Mesodermal cell (in vitro differentiated cells): ENCODE data around the gene TRIM47.

Source experiments
- H3K27ac ChIP-seq: 2 replicates; pipeline ENCODE4 v1.7.0; 2013; ENCODE audit warnings: mild to moderate bottlenecking, low read depth, low read length, moderate library complexity; ENCODE audit not compliant: severe bottlenecking
- H3K36me3 ChIP-seq: 2 replicates; pipeline ENCODE4 v1.7.1; 2013; ENCODE audit warnings: mild to moderate bottlenecking, low read length, moderate library complexity; ENCODE audit not compliant: control insufficient read depth, insufficient read depth
- H3K4me1 ChIP-seq: one replicate; pipeline ENCODE4 v1.7.1; 2013; ENCODE audit warnings: mild to moderate bottlenecking, low read length; ENCODE audit not compliant: insufficient read depth, control insufficient read depth, poor library complexity, severe bottlenecking
- H3K4me3 ChIP-seq: 2 replicates; pipeline ENCODE4 v1.7.0; 2013; ENCODE audit warnings: low read length, control low read depth, mild to moderate bottlenecking; ENCODE audit not compliant: insufficient read depth, poor library complexity, severe bottlenecking; ENCODE audit errors: extremely low read depth
- H3K9me3 ChIP-seq: 2 replicates; pipeline ENCODE4 v1.7.1; 2013; ENCODE audit warnings: mild to moderate bottlenecking, low read length, moderate library complexity; ENCODE audit not compliant: control insufficient read depth
- WGBS, 2 experiments: methylation state at CpG; one replicate each; pipeline ENCODE4 v1.1.5; 2013; ENCODE audit warnings: missing lambda C conversion rate in 2 of 2; ENCODE audit not compliant: insufficient coverage in 2 of 2; 5-methylcytosine and 5-hydroxymethylcytosine counted together

Gene TRIM47

DNA sequence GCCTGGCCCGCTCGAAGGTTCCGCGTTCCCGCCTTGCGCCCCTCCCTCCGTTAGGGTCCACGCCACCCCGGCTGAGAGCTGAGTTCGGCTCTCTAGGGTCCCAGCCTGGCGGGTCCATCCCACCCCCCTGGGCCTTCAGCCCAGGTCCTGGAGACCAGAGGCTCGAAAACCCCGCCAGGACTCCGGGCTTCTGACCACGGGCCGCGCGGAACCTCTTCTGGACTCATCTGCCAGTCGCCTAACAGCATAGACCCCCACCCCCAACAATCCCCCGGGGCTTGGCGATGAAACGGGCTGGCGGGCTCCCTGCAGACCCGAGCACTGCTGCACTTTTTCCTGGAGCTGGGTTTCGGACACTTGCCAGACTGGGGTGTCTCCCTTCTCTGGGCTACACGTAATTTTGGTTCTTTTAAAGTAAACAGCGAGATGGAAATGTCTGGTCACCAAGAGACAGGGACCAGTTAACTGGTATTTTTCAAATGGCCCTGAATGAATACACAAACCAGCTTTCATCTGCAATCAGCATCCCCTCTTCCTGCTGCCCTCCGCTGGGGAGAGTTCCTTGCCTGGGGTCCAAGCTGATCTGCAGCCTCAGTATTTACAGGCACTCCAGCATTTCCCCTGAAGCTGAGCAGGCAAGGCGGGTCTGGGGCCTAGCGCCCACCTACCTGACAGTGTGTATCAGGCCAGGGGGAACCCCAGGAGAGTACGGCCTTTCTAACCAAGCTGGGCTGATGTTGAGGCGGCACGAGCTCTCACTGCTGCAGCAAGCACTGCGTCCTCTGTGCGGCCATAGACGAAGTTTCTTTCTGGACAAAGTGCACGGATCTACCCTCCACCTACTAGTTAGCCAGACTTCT, 19.0 kb upstream of the TRIM47 start:
- Histone ChIP-seq H3K36me3 (peaks cover 53% of the 10 kb centered on the region), H3K4me3 (peak overlapping the region; percentile 58), H3K27ac (peak overlapping the region; percentile 69), H3K4me1 (peaks cover 9% of the 10 kb centered on the region), H3K9me3 (no peaks in the 10 kb centered on the region)
- 55 to 56% methylated on average over 31 to 35 of the region's 37 CpGs for WGBS, 2 experiments

DNA sequence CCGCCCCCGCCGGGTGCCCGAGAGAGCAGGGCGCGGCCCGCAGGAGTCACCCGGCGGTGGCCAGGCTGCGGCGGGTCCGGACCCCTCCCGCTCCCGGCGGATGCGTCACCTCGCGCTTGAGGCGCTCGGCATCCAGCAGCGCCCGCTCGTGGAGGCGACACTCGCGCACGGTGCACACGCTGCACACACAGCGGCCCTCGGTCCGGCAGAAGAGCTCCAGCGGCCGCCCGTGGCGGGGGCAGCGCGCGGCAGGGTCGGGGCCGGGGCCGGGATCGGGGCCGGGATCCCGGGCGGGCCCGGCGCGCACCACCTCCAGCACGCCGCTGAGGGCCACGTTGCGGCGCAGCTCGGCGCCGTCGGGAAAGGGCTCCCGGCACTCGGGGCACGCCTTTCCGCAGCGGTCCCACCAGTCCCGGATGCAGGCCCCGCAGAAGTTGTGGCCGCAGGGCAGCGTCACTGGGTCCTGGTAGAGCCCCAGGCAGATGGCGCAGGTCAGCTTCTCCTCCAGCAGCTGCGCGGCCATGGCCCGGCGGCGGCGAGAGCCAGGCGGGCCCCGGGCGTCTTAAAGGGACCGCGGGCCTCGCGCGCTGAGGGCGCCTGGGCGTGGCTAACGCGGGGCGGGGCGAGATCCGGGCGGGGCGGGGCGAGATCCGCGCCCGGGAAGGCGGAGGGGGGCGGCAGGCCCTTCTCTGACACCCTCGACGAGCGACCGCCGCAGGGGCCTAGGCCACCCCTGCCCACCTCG, 18.2 kb upstream of the TRIM47 start, which contains the start of gene TRIM65:
Gene TRIM65 (minus strand): TSS at position 537 of the 745 bp plus-strand sequence. CDS start 14 bp downstream, at position 523.
- WGBS, 2 experiments, result 1% methylated on average over 68 to 86 of the region's 102 CpGs

DNA sequence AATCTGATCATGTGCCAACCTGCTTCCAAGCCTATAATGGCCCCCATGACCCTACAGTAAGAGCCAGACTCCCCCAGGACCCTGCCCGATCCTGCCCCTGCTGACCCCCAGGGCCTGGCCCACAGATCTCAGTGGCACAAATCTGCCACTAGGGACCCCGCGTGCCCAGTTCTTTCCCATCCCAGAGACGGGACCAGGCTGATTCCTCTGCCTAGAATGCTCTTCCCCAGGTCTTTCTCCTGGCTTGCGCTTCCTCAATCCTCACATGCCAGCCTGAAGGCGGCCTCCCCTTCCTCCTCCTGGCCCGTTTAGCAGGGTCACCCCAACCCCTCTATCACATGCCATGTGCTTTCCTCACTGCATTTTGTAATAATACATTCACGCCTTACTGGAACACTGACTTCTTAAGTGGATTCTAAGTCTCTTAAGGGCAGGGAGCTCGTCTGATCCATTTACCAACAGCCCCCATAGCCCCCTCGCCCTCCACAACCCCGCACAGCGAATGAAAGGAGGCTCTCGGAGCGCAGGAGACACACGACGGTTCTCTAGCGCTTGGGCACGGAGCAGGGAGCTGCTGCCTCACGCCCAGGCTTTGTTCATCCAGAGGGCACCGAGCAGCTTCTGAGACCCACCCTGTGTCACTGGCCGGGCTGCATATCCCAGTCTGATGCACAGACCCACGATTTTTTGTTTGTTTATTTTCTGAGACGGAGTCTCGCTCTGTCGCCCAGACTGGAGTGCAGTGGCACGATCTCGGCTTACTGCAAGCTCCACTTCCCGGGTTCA, 17.2 kb upstream of the TRIM47 start:
- H3K4me3 ChIP-seq, result peak overlapping the region; percentile 58
- no peaks in the 10 kb centered on the region for H3K9me3 ChIP-seq
- no peak overlapping the region for H3K27ac ChIP-seq
- 29 to 34% methylated on average over 25 to 26 of the region's 28 CpGs for WGBS, 2 experiments
- peaks cover 9% of the 10 kb centered on the region for H3K4me1 ChIP-seq
- peaks cover 54% of the 10 kb centered on the region for H3K36me3 ChIP-seq

More for the DNA sequence above, 18.2 kb upstream of the TRIM47 start, which contains the start of gene TRIM65:
- H3K4me1 ChIP-seq, result peaks cover 9% of the 10 kb centered on the region
- H3K27ac ChIP-seq, result peak within 1 kb of the TSS; percentile 80
- H3K4me3 ChIP-seq, result peak within 1 kb of the TSS; percentile 58
- peaks cover 54% of the 10 kb centered on the region for H3K36me3 ChIP-seq
- H3K9me3 ChIP-seq, result no peaks in the 10 kb centered on the region

DNA sequence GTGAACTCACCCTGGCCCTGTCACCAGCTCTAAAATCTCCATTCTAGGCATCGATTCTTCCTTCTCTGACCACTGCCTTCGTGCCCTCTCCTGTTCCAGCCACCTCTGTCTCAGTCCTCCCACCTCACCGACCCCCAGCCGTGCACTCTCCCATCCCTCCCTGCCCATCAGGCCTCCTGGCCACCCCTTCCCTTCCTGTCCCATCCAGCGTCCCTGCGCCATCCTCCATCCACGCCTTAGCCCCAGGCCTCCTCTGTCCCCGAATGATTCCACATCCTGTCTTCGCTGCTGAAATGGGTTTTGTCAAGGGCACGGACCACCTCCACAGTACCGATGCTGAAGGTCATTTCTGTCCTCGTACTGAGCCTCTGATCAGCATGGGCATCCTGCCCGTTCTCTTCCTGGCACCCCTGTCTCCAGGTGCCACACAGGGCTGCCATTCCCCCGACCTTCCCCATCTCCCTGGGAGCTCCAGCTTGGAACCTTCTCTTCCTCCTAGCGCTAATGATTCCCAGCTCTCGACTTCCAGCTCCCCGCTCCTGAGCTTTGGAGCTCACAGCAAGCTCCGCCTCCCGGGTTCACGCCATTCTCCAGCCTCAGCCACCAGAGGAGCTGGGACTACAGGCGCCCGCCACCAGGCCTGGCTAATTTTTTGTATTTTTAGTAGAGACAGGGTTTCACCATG, 15.8 kb upstream of the TRIM47 start:
- WGBS, 2 experiments, result 86 to 98% methylated on average over 15 to 20 of the region's 22 CpGs
- Histone ChIP-seq H3K36me3 (peaks cover 49% of the 10 kb centered on the region), H3K4me1 (peaks cover 9% of the 10 kb centered on the region), H3K4me3 (no peak overlapping the region), H3K27ac (no peak overlapping the region), H3K9me3 (no peaks in the 10 kb centered on the region)

DNA sequence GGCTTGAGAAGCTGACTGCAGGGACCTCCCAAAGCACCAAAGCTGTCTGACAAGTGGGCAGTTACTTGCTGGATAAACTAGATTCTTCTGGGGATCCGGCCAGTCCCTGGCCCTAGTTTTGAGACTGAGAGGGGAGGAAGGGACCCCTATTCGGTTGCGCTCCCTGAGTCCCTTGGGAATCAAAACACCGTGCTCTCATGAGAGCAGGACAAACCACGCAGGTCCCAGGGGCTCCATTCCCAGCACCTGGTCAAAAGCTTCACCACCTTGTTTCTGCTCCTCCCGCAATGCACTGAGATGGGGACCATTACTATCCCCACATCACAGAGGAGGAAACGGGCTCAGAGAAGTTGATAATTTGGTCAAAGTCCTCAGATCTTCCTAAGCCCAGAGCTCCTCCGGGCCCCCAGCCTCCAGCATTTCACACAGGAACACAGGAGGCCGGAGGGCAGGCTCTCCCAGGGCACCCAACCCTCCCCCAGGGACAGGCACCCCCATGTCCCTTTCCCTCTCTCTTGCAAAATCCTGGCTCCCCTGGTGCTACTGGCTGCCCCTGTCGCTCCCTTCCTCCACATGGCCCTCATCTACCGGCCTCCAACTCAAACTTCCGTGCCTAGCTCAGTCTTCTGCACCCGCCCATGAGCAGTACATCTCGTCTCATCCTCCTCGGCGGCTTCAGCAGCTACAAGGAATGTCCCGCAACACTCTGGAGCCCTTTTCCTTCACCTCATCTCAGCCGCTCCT, 15.1 kb upstream of the TRIM47 start:
- WGBS, 2 experiments, result 96 to 97% methylated on average over 12 to 18 of the region's 18 CpGs
- H3K36me3 ChIP-seq, result peaks cover 43% of the 10 kb centered on the region
- no peaks in the 10 kb centered on the region for H3K9me3 ChIP-seq
- H3K4me1 ChIP-seq, result peaks cover 9% of the 10 kb centered on the region
- H3K4me3 ChIP-seq, result no peak overlapping the region
- no peak overlapping the region for H3K27ac ChIP-seq

DNA sequence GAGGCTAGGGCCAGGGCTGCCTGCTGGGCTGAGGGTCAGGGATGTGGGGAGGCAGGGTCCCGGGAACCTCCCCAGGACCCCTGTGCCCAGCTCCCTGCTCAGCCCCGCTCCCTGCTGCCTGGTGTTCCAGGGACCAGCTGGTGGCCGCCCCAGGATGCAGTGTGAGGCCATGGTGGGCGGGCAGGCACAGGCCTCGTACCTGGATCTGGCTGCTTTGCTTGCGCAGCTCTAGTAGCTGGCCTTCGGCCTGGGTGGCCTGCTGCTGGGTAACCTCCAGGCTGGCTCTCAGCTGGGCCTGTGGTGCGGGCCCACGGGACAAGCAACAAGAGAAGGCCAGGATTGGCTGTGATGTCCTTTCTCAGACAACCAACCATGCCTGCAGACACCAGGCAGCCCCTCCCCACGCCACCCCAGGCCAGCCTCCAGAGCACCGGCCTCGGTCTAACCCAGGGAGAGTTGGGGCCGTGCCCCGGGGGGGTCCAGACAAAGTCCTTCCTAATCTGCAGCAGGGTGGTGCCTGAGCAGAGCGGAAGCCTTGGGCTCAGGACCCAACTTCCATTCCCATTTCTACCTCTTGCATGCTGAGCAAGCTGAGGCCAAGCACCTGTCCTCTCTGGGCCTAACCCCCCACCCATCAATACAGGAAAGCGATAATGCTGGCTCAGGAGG, 14.3 kb upstream of the TRIM47 start:
- H3K27ac ChIP-seq, result no peak overlapping the region
- peaks cover 9% of the 10 kb centered on the region for H3K4me1 ChIP-seq
- WGBS, 2 experiments, result 84 to 90% methylated on average over 14 to 16 of the region's 16 CpGs
- peaks cover 35% of the 10 kb centered on the region for H3K36me3 ChIP-seq
- H3K4me3 ChIP-seq, result no peak overlapping the region
- H3K9me3 ChIP-seq, result no peaks in the 10 kb centered on the region

DNA sequence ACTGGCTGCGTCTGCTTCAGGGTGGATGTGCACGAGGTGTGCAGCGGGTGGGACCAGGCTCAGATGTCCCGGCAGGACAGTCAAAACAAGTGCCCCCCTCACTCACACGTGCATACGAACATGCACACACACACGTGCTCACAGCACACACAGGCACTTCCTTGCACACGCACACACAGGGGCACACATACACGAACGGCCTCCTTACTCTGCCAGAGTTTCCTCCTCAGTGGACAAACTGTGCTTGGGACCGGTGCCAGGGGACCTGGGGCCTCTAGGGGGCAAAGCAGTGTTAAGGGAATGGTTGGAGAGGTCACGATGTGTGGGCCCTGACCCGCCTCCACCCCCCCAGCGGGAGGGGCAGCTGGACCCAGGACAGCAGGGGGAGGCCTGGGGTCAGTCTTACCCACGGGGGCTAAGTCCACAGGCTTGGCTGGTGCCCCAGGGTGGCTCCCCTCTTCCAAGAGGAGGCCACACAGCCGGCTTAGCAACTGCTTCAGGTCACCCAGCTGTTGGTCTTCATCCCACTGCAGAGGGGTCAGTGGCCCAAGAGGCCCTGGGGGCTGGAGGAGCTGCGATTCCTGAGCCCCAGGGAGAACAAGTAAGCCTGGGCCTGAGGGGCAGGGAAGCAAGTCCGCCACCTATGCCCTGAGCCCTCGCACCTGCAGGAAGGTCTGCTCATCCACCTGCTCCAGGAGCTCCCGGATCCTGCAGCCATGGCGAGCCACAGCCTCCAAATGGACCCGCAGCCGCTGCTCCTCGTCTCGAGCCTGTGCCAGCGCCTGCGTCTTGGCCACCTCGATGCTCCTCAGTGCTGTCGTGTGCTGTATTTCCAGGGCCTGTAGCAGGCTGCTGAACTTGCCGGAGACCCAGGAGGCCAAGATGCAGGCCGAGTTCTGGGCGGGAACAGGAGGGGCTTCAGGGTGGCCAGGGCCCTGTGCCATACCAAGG, 13.5 kb upstream of the TRIM47 start:
- Histone ChIP-seq H3K4me3 (no peak overlapping the region), H3K4me1 (peaks cover 5% of the 10 kb centered on the region), H3K27ac (no peak overlapping the region), H3K9me3 (no peaks in the 10 kb centered on the region), H3K36me3 (peaks cover 35% of the 10 kb centered on the region)
- 92 to 94% methylated on average over 23 to 28 of the region's 32 CpGs for WGBS, 2 experiments

DNA sequence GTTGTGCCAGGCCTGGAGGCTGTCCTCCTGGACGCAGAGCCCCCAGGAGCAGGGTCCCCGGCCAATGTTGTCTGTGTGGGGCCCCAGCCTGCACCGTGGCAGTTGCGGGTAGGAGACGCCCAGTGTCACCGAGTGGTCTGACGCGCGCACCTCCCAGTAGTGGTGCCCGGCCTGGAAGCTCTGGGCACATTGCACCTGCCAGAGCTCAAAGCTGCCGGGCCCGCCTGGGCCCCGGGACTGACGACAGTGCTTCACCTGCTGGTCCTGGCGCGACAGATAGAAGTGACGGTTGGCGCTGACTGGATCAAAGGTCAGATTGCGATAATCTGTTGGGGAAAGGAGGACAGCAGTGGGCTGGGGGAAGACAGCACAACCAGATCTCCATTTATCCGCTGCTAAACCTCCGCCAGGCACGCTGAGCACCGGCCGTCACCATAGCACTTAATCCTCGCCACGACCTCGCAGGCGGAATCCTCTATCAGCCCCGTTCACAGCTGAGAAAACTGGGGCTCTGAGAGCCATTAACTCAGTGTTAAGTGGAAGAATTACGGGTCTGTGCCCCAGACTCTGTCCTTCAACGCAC, 12.7 kb upstream of the TRIM47 start:
- no peak overlapping the region for H3K4me3 ChIP-seq
- 97% methylated on average over 30 to 31 of the region's 31 CpGs for WGBS, 2 experiments
- peaks cover 5% of the 10 kb centered on the region for H3K4me1 ChIP-seq
- H3K27ac ChIP-seq, result no peak overlapping the region
- H3K9me3 ChIP-seq, result no peaks in the 10 kb centered on the region
- H3K36me3 ChIP-seq, result peaks cover 35% of the 10 kb centered on the region
